ENCODE measurements around the gene DISC1.

DISC1 gene

DNA sequence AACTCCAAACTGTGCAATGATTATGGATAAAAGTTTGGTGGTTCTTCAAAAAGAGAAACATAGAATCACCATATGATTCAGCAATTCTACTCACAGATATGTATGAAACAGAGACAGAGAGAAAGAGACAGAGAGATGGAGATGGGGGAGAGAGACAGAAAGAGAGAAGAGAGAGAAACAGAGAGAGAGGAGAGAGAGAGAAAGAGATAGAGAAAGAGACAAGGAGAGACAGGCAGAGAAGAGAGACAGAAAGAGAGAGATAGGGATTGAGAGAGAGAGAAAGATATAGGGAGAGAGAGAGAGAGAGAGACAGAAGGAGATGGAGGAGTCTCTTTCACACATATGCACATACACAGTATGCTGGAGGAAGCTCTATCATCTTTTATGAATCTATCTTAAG lies 87.8 kb downstream of the DISC1 start:
- TF ChIP-seq, protein P1, sequence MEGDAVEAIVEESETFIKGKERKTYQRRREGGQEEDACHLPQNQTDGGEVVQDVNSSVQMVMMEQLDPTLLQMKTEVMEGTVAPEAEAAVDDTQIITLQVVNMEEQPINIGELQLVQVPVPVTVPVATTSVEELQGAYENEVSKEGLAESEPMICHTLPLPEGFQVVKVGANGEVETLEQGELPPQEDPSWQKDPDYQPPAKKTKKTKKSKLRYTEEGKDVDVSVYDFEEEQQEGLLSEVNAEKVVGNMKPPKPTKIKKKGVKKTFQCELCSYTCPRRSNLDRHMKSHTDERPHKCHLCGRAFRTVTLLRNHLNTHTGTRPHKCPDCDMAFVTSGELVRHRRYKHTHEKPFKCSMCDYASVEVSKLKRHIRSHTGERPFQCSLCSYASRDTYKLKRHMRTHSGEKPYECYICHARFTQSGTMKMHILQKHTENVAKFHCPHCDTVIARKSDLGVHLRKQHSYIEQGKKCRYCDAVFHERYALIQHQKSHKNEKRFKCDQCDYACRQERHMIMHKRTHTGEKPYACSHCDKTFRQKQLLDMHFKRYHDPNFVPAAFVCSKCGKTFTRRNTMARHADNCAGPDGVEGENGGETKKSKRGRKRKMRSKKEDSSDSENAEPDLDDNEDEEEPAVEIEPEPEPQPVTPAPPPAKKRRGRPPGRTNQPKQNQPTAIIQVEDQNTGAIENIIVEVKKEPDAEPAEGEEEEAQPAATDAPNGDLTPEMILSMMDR (IDR thresholded peaks at IDR 0.05; ENCODE audit: extremely low read depth, missing control alignments): no peak
- DNase-seq (ENCODE audit: low spot score): no peak

DNA sequence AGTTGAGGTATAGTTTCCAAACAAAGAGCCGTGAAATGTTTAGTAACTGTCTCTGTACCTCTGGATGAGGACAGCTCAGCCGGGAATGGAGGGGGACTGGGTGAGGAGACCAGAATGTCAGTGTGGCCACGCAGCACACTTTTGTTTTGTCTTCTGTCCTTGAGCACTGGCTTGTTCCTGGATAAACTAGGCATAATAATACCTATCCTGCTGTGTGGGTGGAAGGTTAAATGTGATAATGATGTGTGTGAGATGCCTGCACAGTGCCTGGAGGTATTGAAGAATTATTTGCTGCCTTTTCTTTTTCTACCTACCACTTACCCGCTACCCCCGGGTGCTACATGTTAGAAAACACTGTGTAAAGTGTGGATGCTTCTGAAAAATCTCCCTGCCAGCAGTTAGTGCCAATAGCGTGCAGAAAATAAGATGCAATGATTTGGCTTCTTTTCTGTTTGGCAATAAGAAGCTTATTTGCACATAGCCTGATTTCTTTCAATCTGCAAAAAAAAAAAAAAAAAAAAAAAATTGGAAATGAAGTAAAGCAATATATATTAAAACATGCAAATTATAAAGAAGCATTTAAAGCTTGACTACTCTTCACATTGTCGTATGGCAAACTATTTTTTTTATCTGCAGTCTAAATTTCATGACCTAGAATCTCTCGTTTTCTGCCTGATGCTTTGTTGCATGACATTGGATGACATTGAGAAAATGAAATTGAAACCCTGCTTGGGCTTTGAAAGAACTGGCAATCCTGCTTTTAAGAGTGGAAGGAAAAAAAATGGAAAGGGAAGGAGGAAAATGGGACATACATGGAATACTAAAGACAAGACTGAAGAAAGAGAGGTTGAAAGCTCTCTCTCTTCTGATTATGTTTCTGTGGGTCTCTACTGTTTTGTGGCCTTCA lies 89.5 kb downstream of the DISC1 start:
- TF ChIP-seq, protein P1 (IDR thresholded peaks at IDR 0.05; ENCODE audit: extremely low read depth, missing control alignments): no peak
- no peak for DNase-seq (ENCODE audit: low spot score)

DNA sequence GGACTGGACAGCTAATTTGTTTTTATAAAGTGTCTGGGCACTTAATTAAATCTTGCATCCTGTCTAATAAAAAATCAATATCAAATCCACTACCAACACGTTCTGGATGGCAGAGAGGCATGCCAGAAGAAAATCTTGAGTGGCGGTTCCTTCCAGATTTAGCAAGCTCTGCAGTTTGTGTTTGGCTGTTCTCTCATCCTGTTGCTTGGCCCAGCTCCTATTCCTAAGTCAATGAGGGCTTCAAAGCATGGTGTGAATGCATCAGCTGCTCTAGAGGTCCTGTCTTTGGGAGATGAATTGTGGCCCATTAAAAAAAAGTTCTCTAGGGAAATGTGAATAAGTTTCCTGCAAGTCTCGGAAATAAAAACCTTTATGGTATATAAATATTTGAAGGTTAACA lies 90.3 kb downstream of the DISC1 start:
- TF ChIP-seq, protein P1 (IDR thresholded peaks at IDR 0.05; ENCODE audit: extremely low read depth, missing control alignments): no peak
- DNase-seq (ENCODE audit: low spot score): no peak

DNA sequence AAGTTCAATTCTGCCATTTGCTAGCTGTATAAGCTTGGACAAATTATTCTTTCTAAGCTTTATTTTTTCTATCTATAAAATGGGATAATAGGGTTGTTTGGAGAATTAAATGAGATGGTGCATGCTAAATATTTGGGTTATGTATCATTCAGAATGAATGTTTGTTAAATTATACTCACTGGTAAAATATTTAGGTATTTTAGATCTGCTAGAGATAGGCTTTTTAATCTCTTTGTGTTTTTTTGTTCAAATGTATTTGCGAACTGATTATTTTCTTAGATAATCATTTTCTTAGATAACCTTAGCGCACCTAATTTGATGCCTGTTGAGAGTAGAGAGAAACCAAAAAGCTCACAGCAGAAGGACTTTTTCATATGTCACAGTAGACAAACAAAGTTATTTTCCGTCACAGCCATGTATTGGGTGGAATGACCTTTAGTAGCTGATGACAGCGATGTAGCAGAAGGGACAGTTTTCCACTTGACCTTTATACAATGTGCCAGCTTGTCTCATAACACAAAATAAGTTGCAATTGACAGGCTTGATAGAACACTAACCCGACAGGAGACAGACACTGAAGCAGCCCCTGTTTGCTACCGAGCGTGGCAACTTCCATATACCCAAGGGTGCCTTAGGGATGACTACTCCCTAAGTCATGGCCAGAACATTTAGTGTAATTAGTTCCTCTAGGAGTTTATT lies 93.0 kb downstream of the DISC1 start:
- no peak for DNase-seq (ENCODE audit: low spot score)
- TF ChIP-seq, protein P1 (IDR thresholded peaks at IDR 0.05; ENCODE audit: extremely low read depth, missing control alignments): no peak

DNA sequence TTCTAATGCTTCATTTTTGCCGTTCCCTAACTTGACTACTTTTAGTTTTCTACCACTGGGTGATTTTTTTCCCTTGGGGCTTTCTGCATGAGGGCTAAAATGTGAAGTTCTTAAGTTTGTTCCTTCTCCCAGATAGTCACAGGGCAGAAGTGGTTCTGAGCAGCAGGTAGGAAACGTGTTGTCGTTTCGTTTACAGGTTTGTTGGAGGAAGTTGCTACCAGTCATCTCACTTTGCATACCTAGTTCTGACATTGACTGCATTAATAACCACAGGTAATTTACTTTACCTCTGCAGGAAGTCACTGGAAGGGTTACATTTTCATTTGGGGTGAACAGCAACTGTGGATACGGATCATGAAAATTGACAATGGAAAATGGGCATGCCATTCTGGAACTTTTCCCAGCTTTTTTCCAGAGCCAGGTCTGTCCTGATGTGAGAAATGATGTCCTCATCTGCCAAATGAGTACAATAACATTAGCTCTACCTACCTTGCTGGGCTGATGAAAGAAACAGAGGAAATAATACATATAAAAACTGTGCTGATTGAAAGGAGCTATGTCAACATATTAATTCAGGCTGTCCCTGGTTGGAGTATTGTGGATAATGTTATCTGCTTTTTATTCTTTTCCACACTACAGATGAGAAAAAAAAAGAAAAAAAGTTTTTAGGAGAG lies 94.2 kb downstream of the DISC1 start:
- TF ChIP-seq, protein P1 (IDR thresholded peaks at IDR 0.05; ENCODE audit: extremely low read depth, missing control alignments): no peak
- no peak for DNase-seq (ENCODE audit: low spot score)

DNA sequence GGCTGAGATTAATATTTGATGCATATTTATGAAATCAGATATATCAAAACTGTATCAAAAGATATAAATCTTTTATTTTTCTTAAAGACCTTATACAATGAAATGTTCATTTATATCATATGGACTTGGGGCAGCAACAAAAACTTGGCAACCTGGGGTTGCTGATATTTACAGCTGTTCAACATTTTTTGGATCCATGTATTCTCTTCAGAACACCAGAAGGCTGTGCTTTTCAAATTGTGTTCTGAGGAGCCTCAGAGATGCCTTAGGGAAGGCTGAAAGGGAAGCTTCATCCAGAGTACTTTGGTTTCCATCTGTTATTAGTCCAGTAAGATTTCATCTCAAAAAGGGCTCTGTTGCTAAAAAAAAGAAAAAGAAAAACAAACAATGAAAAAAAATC lies 94.8 kb downstream of the DISC1 start:
- DNase-seq (ENCODE audit: low spot score): no peak
- TF ChIP-seq, protein P1 (IDR thresholded peaks at IDR 0.05; ENCODE audit: extremely low read depth, missing control alignments): no peak

DNA sequence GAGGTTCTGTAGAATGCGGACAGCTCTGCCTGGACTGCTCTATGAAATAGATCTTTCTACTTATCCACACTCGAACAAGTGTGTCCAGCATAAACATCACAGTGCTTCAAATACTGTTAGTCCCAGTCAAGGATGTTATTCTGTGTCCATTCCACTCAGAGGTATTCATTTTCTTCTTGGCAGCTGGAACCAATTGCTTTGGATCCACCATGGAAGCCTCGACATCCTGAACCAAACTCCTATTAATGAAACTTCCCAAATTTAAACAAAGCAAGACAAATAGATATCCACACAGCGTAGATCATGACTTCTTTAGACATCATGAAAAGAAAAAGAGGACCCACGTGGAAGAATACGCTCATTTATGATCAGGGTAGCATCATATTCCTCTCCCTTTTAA lies 95.8 kb downstream of the DISC1 start:
- DNase-seq (ENCODE audit: low spot score): no peak
- TF ChIP-seq, protein P1 (IDR thresholded peaks at IDR 0.05; ENCODE audit: extremely low read depth, missing control alignments): no peak

Data from GM20000 (cell line).